HEK293 (cell line): Measurements from ENCODE around the gene KCNK6.

ENCODE experiments used
- CTCF ChIA-PET: fragments of 350-600 bp; formaldehyde crosslinking; extraction: SDS; loops from one replicate; lab custom pipeline; 2021; ENCODE audit warnings: antibody characterized with exemption; lab: Yijun Ruan, JAX
- POLR2A ChIA-PET: fragments of 300-600 bp; formaldehyde crosslinking; extraction: SDS; loops from one replicate; lab custom pipeline; 2020; ENCODE audit warnings: antibody characterized with exemption, inconsistent platforms; lab: Yijun Ruan, JAX
- H3K27ac ChIP-seq: fragments of 200-500 bp; sonication (Bioruptor generic); 2 replicates; pipeline ENCODE4 v1.5.1; 2014; ENCODE audit warnings: low read depth, low read length, control low read depth, inconsistent platforms; ENCODE audit errors: extremely low read depth
- H3K36me3 ChIP-seq, 2 experiments: fragments of 200-500 bp in 1 of 2; sonication (Bioruptor generic) in 1 of 2; 1 replicate in 1 of 2; 2 replicates in 1 of 2; pipeline ENCODE4 v1.5.1; 2014 to 2017; ENCODE audit warnings: inconsistent platforms in 2 of 2, low read length in 2 of 2; ENCODE audit not compliant: control insufficient read depth in 2 of 2, insufficient read depth in 1 of 2
- H3K4me1 ChIP-seq: fragments of 200-500 bp; sonication (Bioruptor generic); 2 replicates; pipeline ENCODE4 v1.5.1; 2014; ENCODE audit warnings: mild to moderate bottlenecking, low read length, inconsistent platforms; ENCODE audit not compliant: control insufficient read depth, insufficient read depth
- H3K4me3 ChIP-seq: 2 replicates; pipeline ENCODE4 v1.5.1; 2011; ENCODE audit warnings: low read depth, mild to moderate bottlenecking, control low read depth, low read length, moderate library complexity
- H3K9me3 ChIP-seq: fragments of 200-500 bp; sonication (Bioruptor generic); 2 replicates; pipeline ENCODE4 v1.5.1; 2014; ENCODE audit warnings: low read depth, low read length, inconsistent platforms; ENCODE audit not compliant: control insufficient read depth, insufficient read depth
- HOXA7 ChIP-seq: sonication (generic); formaldehyde crosslinking; IDR thresholded peaks from 2 replicates; pipeline ENCODE4 v1.8.1; 2022; ENCODE audit warnings: missing genetic modification reagents, borderline replicate concordance
- MYNN ChIP-seq: fragments of 450-650 bp; formaldehyde crosslinking; IDR thresholded peaks from 2 replicates; pipeline ENCODE4 v1.5.1; 2016; ENCODE audit warnings: missing biosample characterization, missing genetic modification characterization, borderline replicate concordance
- MZF1 ChIP-seq: fragments of 450-650 bp; formaldehyde crosslinking; IDR thresholded peaks from 2 replicates; pipeline ENCODE4 v1.5.1; 2017; ENCODE audit warnings: missing biosample characterization, missing genetic modification characterization, borderline replicate concordance
- SCRT1 ChIP-seq: fragments of 450-650 bp; formaldehyde crosslinking; IDR thresholded peaks from 2 replicates; pipeline ENCODE4 v1.5.1; 2016; ENCODE audit warnings: missing biosample characterization, missing genetic modification characterization, borderline replicate concordance
- SCRT2 ChIP-seq: fragments of 450-650 bp; formaldehyde crosslinking; IDR thresholded peaks from 2 replicates; pipeline ENCODE4 v1.5.1; 2016; ENCODE audit warnings: missing biosample characterization, missing genetic modification characterization
- SP2 ChIP-seq: fragments of 450-650 bp; formaldehyde crosslinking; IDR thresholded peaks from 2 replicates; pipeline ENCODE4 v1.5.1; 2016; ENCODE audit warnings: missing biosample characterization, missing genetic modification characterization
- ZBTB17 ChIP-seq: fragments of 450-650 bp; formaldehyde crosslinking; IDR thresholded peaks from 2 replicates; pipeline ENCODE4 v1.5.1; 2016; ENCODE audit warnings: missing biosample characterization, missing genetic modification characterization
- ZBTB20 ChIP-seq: fragments of 450-650 bp; formaldehyde crosslinking; IDR thresholded peaks from 2 replicates; pipeline ENCODE4 v1.5.1; 2016; ENCODE audit warnings: missing biosample characterization, missing genetic modification characterization
- ZFHX2 ChIP-seq: fragments of 450-650 bp; formaldehyde crosslinking; conservative IDR thresholded peaks from 2 replicates; pipeline ENCODE4 v1.5.1; 2016; ENCODE audit warnings: missing biosample characterization, missing genetic modification characterization
- ZFP69B ChIP-seq: fragments of 450-650 bp; formaldehyde crosslinking; IDR thresholded peaks from 2 replicates; pipeline ENCODE4 v1.5.1; 2016; ENCODE audit warnings: missing biosample characterization, missing genetic modification characterization
- ZIC2 ChIP-seq: fragments of 450-650 bp; formaldehyde crosslinking; IDR thresholded peaks from 2 replicates; pipeline ENCODE4 v1.5.1; 2016; ENCODE audit warnings: missing biosample characterization, missing genetic modification characterization
- ZNF155 ChIP-seq: fragments of 450-650 bp; formaldehyde crosslinking; IDR thresholded peaks from 2 replicates; pipeline ENCODE4 v1.5.1; 2016; ENCODE audit warnings: missing biosample characterization, missing genetic modification characterization
- ZNF157 ChIP-seq: fragments of 450-650 bp; formaldehyde crosslinking; IDR thresholded peaks from 2 replicates; pipeline ENCODE4 v1.5.1; 2016; ENCODE audit warnings: missing biosample characterization, missing genetic modification characterization
- ZNF221 ChIP-seq: fragments of 450-650 bp; formaldehyde crosslinking; IDR thresholded peaks from 2 replicates; pipeline ENCODE4 v1.5.1; 2017; ENCODE audit warnings: missing biosample characterization, missing genetic modification characterization, borderline replicate concordance
- ZNF37A ChIP-seq: fragments of 450-650 bp; IDR thresholded peaks from 2 replicates; pipeline ENCODE4 v1.5.1; 2018; ENCODE audit warnings: missing biosample characterization, missing genetic modification characterization
- ZNF423 ChIP-seq: fragments of 450-650 bp; formaldehyde crosslinking; IDR thresholded peaks from 2 replicates; pipeline ENCODE4 v1.5.1; 2016; ENCODE audit warnings: missing biosample characterization, missing genetic modification characterization
- ZNF549 ChIP-seq: fragments of 450-650 bp; IDR thresholded peaks from 2 replicates; pipeline ENCODE4 v1.5.1; 2018; ENCODE audit warnings: missing biosample characterization, missing genetic modification characterization, mild to moderate bottlenecking, inconsistent platforms, moderate library complexity
- ZNF555 ChIP-seq: fragments of 450-650 bp; formaldehyde crosslinking; conservative IDR thresholded peaks from 2 replicates; pipeline ENCODE4 v1.5.1; 2017; ENCODE audit warnings: missing biosample characterization, mild to moderate bottlenecking, missing genetic modification characterization, inconsistent platforms
- ZNF560 ChIP-seq: fragments of 450-650 bp; formaldehyde crosslinking; IDR thresholded peaks from 2 replicates; pipeline ENCODE4 v1.5.1; 2017; ENCODE audit warnings: missing biosample characterization, missing genetic modification characterization, borderline replicate concordance
- ZNF621 ChIP-seq: fragments of 450-650 bp; formaldehyde crosslinking; IDR thresholded peaks from 2 replicates; pipeline ENCODE4 v1.5.1; 2017; ENCODE audit warnings: missing biosample characterization, missing genetic modification characterization
- ZNF747 ChIP-seq: fragments of 450-650 bp; formaldehyde crosslinking; IDR thresholded peaks from 2 replicates; pipeline ENCODE4 v1.5.1; 2016; ENCODE audit warnings: missing biosample characterization, missing genetic modification characterization
- ZNF792 ChIP-seq: fragments of 450-650 bp; formaldehyde crosslinking; IDR thresholded peaks from 2 replicates; pipeline ENCODE4 v1.5.1; 2016; ENCODE audit warnings: missing biosample characterization, missing genetic modification characterization
- TF ChIP-seq, protein P1 (sequence below): fragments of 450-650 bp; formaldehyde crosslinking; IDR thresholded peaks from 2 replicates; pipeline ENCODE4 v1.5.1; 2017; ENCODE audit warnings: missing biosample characterization, missing genetic modification characterization
- TF ChIP-seq, protein P2 (sequence below): fragments of 450-650 bp; formaldehyde crosslinking; IDR thresholded peaks from 2 replicates; pipeline ENCODE4 v1.5.1; 2017; ENCODE audit warnings: missing biosample characterization, mild to moderate bottlenecking, missing genetic modification characterization, moderate library complexity
- TF ChIP-seq, protein P3 (sequence below): fragments of 450-650 bp; formaldehyde crosslinking; IDR thresholded peaks from 2 replicates; pipeline ENCODE4 v1.5.1; 2016; ENCODE audit warnings: missing biosample characterization, missing genetic modification characterization
- TF ChIP-seq, protein P4 (sequence below): fragments of 450-650 bp; formaldehyde crosslinking; IDR thresholded peaks from 2 replicates; pipeline ENCODE4 v1.5.1; 2016; ENCODE audit warnings: missing biosample characterization, missing genetic modification characterization

The KCNK6 gene

DNA sequence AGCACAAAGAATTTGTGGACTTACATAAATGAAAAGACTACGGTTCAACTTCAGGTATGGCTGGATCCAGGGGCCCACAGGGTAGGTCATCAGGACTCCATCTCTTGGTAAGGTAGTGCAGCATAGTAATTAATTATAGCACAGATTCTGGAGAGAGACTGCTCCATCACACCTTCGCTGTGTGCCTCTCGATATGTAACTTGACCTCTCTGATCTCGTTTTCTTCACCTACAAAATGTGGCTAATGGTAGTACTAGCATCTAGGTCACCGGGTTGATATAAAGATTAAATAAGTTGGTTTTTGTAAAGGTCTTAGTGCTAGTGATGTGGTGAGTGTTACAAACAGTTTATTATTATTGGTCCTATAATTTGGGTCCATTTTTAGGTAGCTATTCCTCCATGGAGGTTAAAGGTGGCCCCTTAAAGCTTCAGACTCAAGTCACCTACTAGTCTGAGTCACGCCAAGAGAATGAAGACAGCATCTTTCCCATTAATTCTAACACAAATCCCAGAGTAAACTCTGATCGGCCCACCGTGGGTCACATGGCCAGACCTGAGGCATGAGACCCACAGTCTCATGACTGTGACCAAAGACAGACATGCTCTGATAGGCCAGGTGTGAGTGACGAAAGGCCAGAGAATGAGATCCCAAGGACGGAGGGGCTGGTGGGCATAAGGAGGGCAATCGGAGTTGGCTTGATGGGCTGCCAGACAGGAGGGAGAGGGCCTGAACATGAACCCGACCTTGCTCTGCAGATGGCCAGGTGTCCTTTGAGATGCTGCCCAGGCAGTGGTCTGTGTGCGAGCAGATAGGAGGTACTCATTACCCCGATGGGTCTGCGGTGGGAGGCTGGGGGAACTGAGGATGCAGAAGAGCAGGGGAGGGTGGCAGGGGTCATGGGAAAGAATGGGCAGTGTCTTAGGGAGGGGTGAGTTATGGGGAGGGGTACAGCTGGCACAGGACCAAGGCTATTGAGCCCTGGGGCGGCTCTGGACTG is 36.4 kb downstream of the KCNK6 start (continued):
- no peak for TF ChIP-seq ZNF747 (tag by site-specific recombination)
- no peak for TF ChIP-seq ZFHX2 (tag by site-specific recombination)
- TF ChIP-seq ZBTB17 (tag by site-specific recombination), result 0 out of 2 replicates have a peak, but pooled peaks have one; percentile 35
- TF ChIP-seq ZIC2 (tag by site-specific recombination), result no peak
- TF ChIP-seq, protein P1, sequence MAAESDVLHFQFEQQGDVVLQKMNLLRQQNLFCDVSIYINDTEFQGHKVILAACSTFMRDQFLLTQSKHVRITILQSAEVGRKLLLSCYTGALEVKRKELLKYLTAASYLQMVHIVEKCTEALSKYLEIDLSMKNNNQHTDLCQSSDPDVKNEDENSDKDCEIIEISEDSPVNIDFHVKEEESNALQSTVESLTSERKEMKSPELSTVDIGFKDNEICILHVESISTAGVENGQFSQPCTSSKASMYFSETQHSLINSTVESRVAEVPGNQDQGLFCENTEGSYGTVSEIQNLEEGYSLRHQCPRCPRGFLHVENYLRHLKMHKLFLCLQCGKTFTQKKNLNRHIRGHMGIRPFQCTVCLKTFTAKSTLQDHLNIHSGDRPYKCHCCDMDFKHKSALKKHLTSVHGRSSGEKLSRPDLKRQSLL (tag by site-specific recombination), result no peak
- no peak for TF ChIP-seq ZNF155 (tag by site-specific recombination)

DNA sequence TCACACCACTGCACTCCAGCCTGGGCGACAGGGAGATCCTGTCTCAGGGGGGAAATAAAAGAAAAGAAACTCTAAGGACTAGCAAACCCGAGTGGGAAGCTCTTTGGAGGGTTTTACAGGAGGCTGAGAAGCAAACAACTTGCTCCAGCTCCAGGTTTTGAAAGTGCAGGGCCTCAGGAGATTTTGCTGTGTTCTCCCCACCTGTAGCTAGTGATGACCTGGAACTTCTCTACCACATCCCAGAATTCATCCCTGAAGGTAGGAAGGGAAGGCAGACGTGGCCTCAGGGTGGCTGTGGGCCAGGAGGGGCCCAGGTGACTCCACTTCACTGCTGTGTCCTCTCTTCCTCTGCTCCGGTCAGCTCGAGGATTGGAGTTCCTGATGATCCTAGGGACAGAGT is 38.4 kb downstream of the KCNK6 start:
- no peak overlapping the region for H3K27ac ChIP-seq
- peaks cover 10% of the 10 kb centered on the region for H3K4me1 ChIP-seq
- H3K4me3 ChIP-seq, result no peak overlapping the region
- TF ChIP-seq MZF1 (tag by site-specific recombination) (no peak), ZNF37A (tag by site-specific recombination) (no peak), ZNF423 (tag by site-specific recombination) (no peak), SP2 (tag by site-specific recombination) (no peak), ZNF560 (no peak), ZNF555 (no peak), SCRT2 (peak; percentile 98), ZNF221 (no peak), ZFP69B (tag by site-specific recombination) (no peak), ZNF549 (tag by site-specific recombination) (no peak), ZBTB20 (no peak), ZNF157 (no peak), ZNF792 (tag by site-specific recombination) (no peak), HOXA7 (no peak), MYNN (tag by site-specific recombination) (no peak), ZNF621 (tag by site-specific recombination) (no peak), SCRT1 (peak; percentile 78; the same call in 1 of the 2 replicates)
- TF ChIP-seq, protein P2, sequence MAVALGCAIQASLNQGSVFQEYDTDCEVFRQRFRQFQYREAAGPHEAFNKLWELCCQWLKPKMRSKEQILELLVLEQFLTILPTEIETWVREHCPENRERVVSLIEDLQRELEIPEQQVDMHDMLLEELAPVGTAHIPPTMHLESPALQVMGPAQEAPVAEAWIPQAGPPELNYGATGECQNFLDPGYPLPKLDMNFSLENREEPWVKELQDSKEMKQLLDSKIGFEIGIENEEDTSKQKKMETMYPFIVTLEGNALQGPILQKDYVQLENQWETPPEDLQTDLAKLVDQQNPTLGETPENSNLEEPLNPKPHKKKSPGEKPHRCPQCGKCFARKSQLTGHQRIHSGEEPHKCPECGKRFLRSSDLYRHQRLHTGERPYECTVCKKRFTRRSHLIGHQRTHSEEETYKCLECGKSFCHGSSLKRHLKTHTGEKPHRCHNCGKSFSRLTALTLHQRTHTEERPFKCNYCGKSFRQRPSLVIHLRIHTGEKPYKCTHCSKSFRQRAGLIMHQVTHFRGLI (tag by site-specific recombination), result no peak
- TF ChIP-seq, protein P3, sequence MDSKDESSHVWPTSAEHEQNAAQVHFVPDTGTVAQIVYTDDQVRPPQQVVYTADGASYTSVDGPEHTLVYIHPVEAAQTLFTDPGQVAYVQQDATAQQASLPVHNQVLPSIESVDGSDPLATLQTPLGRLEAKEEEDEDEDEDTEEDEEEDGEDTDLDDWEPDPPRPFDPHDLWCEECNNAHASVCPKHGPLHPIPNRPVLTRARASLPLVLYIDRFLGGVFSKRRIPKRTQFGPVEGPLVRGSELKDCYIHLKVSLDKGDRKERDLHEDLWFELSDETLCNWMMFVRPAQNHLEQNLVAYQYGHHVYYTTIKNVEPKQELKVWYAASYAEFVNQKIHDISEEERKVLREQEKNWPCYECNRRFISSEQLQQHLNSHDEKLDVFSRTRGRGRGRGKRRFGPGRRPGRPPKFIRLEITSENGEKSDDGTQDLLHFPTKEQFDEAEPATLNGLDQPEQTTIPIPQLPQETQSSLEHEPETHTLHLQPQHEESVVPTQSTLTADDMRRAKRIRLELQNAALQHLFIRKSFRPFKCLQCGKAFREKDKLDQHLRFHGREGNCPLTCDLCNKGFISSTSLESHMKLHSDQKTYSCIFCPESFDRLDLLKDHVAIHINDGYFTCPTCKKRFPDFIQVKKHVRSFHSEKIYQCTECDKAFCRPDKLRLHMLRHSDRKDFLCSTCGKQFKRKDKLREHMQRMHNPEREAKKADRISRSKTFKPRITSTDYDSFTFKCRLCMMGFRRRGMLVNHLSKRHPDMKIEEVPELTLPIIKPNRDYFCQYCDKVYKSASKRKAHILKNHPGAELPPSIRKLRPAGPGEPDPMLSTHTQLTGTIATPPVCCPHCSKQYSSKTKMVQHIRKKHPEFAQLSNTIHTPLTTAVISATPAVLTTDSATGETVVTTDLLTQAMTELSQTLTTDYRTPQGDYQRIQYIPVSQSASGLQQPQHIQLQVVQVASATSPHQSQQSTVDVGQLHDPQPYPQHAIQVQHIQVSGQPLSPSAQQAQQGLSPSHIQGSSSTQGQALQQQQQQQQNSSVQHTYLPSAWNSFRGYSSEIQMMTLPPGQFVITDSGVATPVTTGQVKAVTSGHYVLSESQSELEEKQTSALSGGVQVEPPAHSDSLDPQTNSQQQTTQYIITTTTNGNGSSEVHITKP (tag by site-specific recombination), result peak; percentile 33; the same call in 1 of the 2 replicates
- TF ChIP-seq, protein P4, sequence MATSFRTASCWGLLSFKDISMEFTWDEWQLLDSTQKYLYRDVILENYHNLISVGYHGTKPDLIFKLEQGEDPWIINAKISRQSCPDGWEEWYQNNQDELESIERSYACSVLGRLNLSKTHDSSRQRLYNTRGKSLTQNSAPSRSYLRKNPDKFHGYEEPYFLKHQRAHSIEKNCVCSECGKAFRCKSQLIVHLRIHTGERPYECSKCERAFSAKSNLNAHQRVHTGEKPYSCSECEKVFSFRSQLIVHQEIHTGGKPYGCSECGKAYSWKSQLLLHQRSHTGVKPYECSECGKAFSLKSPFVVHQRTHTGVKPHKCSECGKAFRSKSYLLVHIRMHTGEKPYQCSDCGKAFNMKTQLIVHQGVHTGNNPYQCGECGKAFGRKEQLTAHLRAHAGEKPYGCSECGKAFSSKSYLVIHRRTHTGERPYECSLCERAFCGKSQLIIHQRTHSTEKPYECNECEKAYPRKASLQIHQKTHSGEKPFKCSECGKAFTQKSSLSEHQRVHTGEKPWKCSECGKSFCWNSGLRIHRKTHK (tag by site-specific recombination), result no peak
- TF ChIP-seq, protein P1 (tag by site-specific recombination), result no peak
- CTCF ChIA-PET, result interaction anchor here (0.6 to 1.6 kb wide), 4 partner anchors 22 to 572 kb away, joined by 4 to 5 read pairs (median 4); partner anchors contain the start of genes CATSPERG, MRPS12 and SARS2
- H3K9me3 ChIP-seq, result no peaks in the 10 kb centered on the region
- no peaks in the 10 kb centered on the region; a peak in 1 of 3 replicates for H3K36me3 ChIP-seq
- POLR2A ChIA-PET, result interaction anchor here (1.4 to 2.9 kb wide), 4 partner anchors 11 to 29 kb away, joined by 4 to 15 read pairs (median 8); partner anchors contain the start of genes CATSPERG, GGN and PSMD8
